GM19035 (cell line): Measurements from ENCODE around the gene ATAD3B.

ENCODE experiments used
- ATAC-seq: cut with Tn5 transposase; IDR thresholded peaks from one replicate; pipeline ENCODE4 v1.9.1; 2021; ENCODE audit not compliant: unreplicated experiment

The ATAD3B gene

GRCh38 chr1:1542766-1543705 is 71.5 kb downstream of the ATAD3B start:
- no peak for ATAC-seq

- ATAC-seq = no peak
Measured at GRCh38 chr1:1543706-1544099, 72.1 kb downstream of the ATAD3B start.

GRCh38 chr1:1544544-1544943 is 73.0 kb downstream of the ATAD3B start:
- no peak for ATAC-seq
